Activated T-cell treated with anti-CD3 and anti-CD28 coated beads for 1 hour (primary cell): ENCODE measurements around the gene TMX3.

Source experiments
- DNase-seq: peaks from one replicate; pipeline ENCODE4 v3.0.0-alpha.2; 2020; ENCODE audit warnings: low read depth

The TMX3 gene, protein sequence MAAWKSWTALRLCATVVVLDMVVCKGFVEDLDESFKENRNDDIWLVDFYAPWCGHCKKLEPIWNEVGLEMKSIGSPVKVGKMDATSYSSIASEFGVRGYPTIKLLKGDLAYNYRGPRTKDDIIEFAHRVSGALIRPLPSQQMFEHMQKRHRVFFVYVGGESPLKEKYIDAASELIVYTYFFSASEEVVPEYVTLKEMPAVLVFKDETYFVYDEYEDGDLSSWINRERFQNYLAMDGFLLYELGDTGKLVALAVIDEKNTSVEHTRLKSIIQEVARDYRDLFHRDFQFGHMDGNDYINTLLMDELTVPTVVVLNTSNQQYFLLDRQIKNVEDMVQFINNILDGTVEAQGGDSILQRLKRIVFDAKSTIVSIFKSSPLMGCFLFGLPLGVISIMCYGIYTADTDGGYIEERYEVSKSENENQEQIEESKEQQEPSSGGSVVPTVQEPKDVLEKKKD

DNA sequence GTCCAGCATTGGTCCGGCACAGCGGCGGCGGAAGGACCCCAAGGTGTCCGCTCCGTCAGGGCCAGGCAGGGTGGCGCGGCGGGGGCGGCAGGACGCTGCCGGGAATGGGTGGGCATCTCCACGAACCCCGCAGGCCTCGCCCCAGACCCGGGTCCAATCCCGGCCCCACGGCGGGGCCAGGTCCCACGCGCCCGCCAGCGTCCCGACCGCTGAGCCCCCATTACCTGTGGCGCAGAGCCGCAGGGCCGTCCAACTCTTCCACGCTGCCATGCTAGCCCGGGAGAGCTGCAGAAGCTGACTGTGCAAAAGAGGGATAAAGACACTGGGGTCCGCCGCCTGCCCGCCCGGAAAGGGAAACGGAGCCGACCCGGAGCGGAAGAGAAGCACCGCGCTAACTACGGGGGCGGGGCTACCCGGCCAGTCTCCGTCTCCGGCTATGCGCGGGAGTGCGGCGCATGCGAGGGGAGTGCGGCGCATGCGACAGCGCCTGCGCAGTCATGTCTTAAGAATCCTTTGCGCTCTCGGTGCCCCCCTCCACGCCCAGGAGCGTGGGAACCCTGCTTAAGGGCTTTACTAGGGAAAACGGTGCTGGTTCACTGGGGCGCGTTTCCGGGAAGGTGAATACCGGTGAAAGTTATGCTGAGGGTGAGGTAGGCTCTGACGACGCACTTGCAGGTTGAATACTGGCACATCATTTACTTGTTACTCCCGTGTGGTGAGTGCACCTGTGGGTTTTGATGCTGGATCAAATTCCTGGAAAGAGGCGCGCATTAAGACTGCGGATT, at the start of gene TMX3:
TMX3 (minus strand) TSS at position 397 of the 785 bp plus-strand sequence; CDS start at position 270, 127 bp downstream.
- peak; percentile 86 for DNase-seq

DNA sequence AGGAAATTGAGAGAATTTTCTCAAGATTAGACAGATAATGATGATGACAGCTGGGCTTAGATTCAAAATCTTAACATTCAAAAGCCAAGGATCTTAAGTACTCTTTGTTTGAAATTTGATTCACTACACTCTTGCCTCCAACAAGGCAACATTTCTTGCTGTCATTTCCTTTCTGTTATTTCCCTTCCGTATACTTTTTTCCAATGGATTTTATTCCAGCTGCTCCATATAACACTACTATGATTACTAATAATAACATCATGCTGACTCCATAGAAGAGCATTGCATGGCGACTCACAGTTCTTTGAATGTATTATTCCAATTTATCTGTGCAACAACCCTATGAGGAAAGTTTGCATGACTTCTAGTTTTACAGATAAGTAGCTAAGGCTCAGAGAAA, 49.1 kb upstream of the TMX3 start:
- no peak for DNase-seq

DNA sequence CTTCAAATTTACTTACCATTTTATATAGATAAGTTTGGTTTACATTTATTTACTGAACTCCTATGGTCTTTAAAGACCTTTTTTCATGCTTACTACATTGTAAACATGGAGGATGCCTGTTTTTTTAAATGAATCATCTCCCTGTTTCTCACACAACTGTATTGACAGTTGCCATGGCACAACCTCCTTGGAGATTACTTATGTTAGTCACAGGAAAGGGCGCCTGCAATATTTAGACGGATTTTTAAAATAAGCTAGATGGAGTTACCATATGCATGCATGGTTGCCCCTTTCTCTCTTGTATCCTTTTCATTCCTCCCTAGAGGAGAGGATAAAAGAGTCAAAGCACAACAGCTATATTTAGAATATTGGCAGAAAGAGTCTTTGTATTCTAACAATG, 48.2 kb upstream of the TMX3 start:
- DNase-seq: no peak

DNA sequence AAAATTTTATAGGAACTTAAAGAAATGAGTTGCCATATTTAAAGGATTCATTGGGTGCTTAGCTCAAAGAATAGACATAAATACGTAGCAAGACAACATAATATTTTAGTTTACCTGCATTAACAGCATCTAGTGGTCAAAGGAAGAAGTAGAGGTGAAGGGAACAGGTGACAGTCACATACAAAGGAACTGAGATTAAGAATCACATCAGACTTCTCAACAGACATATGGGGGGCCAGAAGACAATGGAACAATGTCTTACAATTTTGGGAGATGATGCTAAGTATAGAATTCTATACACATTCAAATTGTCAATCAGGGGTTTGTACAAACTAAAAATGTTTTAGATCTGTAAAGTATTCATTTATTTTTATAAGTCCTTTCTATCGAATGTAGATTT, 44.4 kb upstream of the TMX3 start:
- no peak for DNase-seq

DNA sequence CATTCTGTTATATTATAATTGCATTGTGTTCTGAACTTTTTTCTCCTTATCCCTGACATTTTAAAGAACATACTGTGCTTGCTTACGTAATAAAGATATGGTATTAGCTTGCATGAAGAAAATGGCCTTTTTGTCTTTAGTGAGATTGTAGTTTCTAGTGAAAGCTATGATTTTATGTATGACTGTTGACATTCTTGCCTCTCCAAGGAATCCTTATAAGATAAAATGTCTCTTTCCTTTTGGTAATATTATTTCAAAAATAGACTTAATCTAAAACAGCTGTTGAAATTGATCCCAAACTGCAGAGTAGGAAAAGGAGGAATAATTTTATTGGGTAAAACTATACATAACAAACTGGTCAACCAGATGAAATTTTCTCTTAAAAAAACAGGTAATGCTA, 42.2 kb upstream of the TMX3 start:
- no peak for DNase-seq

DNA sequence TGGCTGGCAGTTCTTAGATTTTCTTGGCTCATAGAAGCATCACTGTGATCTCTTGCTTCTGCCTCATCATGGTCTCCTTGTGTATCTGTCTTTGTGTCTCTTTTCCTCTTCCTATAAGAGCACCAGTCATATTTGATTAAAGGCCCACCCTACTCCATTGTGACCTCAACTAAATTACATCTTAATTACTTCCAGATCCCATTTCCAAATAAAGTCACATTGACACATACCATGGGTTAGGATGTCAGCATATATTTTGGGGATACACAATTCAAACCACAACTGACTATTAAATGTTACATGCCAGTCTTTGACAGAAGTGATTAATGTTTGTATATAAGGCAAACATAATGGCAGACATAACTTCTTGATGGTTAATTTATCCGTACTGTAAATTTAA, 27.3 kb upstream of the TMX3 start:
- DNase-seq: no peak

DNA sequence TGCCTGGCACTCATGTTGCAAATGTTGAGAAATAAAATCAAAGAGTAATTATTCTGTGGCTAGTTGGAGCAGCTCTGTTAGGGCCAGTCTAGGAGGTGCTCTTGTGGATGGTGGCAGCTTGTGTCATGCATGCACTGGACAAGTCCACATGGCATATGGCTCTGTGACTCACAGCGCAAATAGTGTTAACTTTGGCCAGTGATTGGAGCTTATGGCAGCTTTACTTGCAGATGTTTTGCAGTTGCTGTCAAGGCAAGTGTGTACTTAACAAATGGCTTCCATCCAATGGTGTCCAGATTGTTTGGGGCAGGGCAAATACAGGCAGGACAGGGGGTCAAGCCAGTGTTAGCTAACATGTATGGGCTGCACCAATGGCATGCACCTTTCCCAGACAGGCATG, 26.1 kb upstream of the TMX3 start:
- no peak for DNase-seq

DNA sequence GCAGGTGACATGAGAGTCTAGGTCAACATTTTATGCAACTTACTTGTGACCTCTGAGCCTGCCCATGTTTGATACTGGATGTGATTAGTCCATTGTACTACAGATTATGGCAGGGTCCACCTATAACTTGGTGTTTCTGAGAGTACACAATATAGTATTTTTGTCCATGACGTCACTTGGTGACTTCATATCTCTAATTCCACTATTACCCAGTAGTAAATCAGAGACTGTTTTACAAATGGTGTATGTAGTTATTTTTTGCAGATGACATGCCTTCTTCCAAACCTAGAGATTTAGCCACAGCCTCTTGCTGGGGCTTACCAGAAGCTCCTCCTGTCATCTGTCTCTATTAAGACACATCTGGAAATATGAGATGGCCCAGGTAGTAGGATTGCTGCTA, 24.6 kb upstream of the TMX3 start:
- no peak for DNase-seq

DNA sequence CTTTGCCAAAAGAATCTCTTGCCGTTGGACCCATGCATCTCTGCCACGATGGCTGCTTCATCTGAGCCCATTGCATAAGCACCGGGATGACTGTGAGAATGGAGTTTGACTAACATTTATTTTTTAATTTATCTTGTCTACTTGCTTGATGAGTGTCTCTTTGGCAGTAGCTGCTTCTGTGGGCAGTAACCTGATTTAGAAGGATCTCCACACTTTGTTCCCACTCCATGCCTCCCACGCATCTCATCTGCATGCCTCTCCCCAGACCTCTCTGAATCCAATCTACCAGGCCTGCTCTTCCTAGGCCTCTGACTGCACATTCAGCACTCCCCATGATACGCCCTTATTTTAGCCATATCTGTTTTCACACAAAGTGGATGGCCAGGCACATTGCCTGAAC, 23.7 kb upstream of the TMX3 start:
- no peak for DNase-seq

DNA sequence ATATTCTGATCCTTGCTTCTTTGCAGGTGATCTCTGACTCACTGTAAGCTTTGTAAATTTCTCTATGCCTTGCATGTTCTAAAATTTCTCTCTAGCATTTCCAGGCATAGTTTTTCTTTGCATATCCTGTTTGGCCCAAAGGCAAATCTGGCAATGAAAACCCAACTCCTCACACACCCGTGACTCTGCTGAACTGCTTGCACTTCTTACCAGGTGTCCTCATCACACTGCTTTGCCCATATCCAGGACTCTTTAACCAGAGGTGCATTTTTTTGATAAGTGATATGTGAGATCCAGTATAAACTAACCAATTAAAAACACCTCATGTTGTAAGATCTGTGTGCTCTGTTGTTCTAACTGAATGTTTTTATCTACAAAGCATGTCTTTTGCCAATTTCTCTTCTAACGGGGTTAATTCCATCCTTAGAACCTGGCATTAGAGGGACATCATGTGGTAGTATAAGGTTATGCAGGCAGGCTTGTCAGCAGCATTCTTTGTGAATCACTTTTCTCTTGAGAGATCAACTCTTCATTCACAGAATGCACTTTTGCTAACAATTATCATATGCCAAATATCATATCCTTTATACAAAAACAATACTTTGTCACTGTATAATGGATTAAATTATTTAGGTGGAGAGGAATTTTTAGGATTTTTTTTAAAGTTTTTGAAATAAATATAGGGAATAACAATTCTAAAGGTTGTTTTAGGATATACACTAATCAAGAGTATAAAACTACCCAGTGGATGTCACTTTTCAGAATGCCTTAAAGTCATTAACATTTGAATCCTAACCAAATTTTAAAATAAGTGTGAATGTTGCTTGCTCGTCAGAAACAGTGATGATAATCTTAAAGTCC, 20.8 kb upstream of the TMX3 start:
- no peak for DNase-seq

DNA sequence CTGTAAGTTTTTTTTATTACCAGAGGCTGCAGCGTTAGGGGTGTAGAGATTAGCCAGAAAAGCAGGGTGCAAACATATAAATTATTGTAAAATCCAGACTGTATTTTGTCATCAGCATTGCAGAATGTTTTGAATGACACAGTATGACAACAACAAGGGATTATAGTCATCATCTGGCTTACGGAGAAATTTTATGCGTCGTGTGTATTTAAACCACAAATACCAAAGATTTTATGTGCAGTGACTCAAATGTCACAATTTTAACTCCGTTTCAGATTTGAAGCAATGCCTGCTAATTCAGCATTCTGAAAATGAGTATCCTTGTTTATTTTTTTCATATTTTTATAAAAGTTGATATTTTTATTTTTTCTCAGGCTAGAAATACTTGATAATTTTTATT, 19.4 kb upstream of the TMX3 start:
- no peak for DNase-seq

DNA sequence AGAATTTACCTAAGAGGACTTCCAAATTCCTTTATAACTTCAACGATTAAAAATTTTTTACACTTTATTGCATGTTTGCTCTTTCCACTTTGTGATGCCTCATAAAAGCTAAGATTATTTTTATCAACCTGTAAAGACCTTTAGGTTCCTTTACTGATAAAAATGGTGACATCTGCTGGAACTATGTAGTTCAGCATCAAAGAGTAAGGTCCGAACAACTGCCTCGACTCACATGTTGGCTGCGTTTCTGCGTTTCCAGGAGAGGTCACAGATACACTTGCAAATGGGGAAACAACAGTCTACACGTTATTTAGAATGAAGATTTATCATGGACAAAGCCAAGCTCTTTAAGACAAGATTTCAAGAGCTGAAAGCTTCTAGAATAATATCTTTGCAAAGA, 18.8 kb upstream of the TMX3 start:
- DNase-seq: no peak

DNA sequence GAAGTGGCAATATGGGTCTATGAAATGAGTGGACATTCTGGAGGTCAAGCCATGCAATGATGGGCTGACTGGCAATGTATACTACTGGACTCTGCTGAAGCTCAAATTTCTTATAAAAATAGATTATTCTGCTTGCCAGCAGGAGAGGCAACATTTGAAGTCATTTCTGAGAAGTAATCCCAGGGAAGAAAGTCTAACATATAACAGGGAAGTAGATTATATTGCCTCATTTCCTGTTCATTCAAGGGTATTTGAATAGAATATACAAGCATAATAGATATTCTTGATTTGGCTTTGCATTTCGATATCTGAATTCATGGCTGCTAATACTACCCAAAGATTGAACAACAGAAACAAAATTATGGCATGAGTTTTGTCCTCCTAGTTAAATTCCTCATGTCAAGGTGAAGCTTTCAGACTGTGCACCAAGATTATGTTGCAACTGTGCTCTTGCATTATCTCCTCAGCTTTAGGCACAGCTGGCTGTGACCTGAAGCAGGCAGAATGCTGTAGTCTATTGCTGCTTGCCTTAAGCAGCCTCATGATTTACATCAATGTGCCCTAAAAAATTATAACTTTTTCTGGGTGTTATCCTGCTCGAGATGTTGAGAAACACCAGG, 13.3 kb upstream of the TMX3 start:
- DNase-seq: no peak

DNA sequence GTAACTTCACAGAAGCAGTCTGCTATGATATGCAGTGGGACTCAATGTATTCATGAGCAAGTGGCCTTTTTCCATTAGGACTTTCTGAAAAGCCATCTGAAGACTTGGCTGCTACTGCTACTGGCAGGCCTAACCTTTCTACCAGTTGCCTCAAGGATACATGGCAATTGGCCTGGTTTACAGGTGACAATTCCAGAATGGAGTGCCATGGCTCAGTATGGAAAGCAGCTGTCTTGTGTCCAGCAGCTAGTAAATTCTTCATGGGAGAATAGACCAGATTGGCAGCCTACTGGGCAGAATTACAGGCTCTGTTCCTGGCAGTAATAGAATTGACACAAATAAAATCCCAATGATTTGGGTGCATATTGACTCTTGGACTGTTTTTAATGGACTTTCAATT, 12.6 kb upstream of the TMX3 start:
- no peak for DNase-seq

DNA sequence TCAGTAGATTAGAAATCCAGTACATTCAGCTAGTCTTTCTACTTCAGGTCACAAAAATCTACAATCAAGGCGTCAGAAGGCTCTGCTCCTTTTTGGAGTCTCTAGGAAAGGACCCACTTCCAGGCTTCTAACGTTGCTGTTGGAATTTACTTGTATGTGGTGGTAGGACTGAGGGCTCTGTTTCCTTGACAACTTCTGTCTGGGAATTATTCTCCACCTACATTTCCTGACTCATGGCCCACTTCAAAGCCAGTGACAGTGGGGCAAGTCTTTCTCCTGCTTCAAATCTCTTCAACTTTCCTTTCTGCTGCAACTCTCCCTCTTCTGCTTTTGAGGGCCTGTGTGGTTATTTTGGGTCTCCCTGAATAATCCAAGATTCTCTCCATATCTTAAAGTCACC, 10.4 kb upstream of the TMX3 start:
- no peak for DNase-seq

DNA sequence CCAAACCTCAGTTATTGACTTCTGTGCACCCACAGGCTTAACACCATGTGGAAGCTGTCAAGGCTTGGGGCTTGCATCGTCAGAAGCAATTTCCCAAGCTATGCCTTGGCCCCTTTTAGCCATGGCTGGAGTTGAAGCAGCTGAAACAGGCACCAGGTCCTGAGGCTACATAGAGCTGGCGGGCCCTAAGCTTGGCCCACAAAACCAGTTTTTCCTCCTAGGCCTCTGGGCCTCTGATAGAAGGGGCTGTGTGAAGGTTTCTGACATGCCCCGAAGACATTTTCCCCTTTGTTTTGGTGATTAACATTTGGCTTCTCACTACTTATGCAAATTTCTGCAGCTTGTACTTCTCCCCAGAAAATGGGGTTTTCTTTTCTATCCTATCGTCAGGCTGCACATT, 9.1 kb upstream of the TMX3 start:
- DNase-seq: no peak

DNA sequence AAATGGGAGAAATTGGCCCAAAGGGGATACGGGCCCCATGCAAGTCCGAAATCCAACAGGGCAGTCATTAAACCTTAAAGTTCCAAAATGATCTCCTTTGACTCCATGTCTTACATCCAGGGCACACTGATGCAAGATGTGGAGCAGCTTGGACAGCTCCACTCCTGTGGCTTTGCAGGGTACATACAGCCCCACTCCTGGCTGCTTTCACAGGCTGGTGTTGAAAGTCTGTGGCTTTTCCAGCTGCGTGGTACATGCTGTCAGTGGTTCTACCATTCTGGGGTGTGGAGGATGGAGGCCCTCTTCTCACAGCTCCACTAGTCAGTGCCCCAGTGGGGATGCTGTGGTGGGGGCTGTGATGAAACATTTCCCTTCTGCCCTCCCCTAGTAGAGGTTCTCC, 8.6 kb upstream of the TMX3 start:
- DNase-seq: no peak

DNA sequence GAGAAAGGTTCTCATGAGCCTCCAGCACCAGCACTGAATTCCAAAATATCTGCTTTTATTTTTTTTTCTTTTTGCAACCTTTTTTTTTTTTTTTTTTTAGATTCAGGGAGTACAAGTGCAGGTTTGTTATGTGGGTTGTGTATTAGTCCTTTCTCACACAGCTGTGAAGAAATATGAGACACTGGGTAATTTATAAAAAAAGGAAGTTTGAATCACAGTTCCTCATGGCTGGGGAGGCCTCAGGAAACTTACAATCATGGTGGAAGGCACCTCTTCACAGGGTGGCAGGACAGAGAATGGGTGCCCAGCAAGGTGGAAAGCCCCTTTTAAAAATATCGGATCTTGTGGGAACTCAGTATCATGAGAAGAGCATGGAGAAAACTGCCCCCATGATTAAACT, 7.9 kb upstream of the TMX3 start:
- no peak for DNase-seq

DNA sequence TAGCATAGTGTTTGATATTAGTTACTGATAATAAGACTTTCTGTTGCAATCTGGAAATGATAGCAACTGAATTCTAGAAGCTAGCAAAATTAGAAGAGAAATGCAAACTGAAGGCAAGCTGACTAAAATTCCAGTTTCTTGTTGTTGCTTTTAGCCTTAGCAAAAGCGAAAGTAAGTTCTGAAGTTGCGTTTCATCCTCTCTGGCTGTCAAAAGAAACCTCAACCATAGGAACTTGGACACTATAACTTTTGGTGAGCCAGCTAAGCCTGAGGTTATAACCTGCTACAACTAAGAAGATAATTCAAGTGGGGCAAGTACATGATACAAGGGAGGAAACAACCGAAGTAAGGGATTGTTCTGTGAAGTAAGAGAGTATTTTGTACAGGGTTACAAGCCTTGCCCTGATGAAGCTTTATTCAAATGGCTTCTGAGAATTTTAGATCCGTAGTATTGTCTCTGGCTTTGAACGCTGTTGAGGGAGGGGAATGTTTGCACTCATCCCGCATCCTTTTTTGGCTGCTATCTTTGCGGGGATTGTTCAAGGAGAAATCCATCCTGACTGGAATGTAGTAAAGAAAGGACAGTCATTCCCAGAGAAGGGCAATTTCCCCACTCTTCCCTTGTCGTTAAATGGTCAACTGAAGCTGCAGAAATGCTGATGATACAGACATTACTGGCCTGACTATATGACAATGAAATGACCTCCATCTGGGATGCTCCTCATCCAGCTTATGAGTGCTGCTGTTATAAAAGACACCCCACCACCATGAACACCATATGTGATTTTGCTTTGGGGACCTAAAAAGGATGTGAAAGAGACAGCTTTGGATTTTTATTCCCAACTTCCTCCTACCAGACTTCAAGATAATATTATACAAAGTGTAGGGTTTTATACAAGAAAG, 7.0 kb upstream of the TMX3 start:
- no peak for DNase-seq

DNA sequence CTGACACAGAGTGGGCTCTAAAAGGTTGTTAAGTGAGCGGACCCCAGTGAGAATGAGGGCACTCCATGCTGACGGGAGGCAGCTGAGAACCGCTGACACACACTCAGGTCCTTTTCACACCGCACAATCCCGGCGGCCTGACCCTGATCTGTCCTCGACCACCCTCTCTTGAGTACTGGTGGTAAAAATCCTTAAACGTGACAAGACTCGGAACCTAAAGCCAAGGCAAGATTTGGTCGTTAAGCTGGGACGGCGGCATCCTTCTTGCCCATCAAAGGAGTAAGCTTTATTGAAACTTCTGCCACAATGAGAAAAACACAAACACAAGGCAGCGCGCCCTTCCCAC, 569 bp downstream of the TMX3 start:
- DNase-seq: no peak

DNA sequence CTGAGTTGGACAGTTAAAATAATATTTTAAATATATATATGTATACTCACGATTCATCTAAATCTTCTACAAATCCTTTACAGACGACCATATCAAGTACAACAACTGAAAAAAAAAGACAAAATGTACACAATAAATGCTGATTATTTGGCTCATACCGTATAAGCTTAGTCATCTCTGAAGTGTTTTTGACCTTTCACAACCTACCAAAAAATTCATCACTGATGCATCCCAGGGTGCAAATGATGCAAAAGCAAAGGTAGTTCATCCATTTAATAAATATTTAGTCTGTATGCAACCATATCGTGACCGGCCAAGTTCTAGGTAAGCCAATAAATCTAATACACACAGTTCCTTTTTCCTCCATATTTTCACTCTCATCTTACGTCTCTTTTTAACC, 1.1 kb downstream of the TMX3 start:
- DNase-seq: no peak
